ENCODE measurements around the gene ACOT9. TPM values are rescaled to one million over a fixed set of nuclear protein-coding genes. Genes with fewer than 3 reads are reported as not detected.

The ACOT9 gene
- total RNA-seq, 1 experiment from 2014 or later: 72.3 TPM

DNA sequence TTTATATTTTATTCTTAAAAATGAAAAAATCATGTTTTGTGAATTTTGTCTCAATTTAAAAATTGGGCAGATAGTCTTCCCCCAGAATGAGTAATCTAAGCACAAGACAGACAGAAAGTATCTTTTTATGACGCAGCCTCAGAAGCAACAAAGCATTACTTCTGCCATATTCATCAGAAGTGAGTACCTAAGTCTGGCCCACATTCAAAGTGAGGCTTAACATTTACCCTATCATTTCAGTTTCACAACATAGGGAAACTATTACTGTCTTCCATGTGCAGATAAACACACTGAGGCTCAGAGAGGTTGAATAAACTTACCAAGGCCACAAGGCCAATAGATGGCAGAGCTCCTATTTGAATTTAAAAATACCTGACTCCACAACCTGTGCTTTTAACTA is 80.2 kb downstream of the ACOT9 start:
- no peak overlapping the region for H2AK5ac ChIP-seq (ENCODE audit: insufficient read length, low read length)
- no peak overlapping the region for H2BK120ac ChIP-seq (ENCODE audit: low read depth, low read length, poor library complexity, severe bottlenecking)
- no peaks in the 10 kb centered on the region; the same call in 1 of the 2 replicates for H3K79me2 ChIP-seq (ENCODE audit: insufficient read depth, low read length)
- Mint-ChIP-seq H3K36me3 (ENCODE audit: insufficient read depth in 1 of 3, low read depth in 3 of 3) (peaks cover 0 to 8% (median 4%) of the 10 kb centered on the region in 3 experiments; a peak in 3 of 7 replicates), H3K27me3 (ENCODE audit: low read depth) (peaks cover 3% of the 10 kb centered on the region), H3K27ac (no peak overlapping the region), H3K9me3 (no peaks in the 10 kb centered on the region), H3K4me1 (peaks cover 43 to 45% of the 10 kb centered on the region in 2 experiments), H3K4me3 (no peak overlapping the region)
- H3K56ac ChIP-seq (ENCODE audit: insufficient read length, low read depth, low read length): no peak overlapping the region
- H4K20me1 ChIP-seq (ENCODE audit: control insufficient read depth, insufficient read depth, insufficient read length): no peaks in the 10 kb centered on the region
- H3K9ac ChIP-seq (ENCODE audit: extremely low read depth, insufficient read length, low read length): no peak overlapping the region
- no peaks in the 10 kb centered on the region for H3K9me3 ChIP-seq (ENCODE audit: control insufficient read depth, low read depth, low read length)
- H4K91ac ChIP-seq (ENCODE audit: insufficient read length, low read depth, low read length): no peak overlapping the region
- no peaks in the 10 kb centered on the region for H3K79me1 ChIP-seq (ENCODE audit: insufficient read depth, low read depth, low read length, poor library complexity, severe bottlenecking)
- peaks cover 3% of the 10 kb centered on the region; the same call in 1 of the 2 replicates for H3K4me1 ChIP-seq (ENCODE audit: insufficient read depth, low read length)
- TF ChIP-seq, protein P1, sequence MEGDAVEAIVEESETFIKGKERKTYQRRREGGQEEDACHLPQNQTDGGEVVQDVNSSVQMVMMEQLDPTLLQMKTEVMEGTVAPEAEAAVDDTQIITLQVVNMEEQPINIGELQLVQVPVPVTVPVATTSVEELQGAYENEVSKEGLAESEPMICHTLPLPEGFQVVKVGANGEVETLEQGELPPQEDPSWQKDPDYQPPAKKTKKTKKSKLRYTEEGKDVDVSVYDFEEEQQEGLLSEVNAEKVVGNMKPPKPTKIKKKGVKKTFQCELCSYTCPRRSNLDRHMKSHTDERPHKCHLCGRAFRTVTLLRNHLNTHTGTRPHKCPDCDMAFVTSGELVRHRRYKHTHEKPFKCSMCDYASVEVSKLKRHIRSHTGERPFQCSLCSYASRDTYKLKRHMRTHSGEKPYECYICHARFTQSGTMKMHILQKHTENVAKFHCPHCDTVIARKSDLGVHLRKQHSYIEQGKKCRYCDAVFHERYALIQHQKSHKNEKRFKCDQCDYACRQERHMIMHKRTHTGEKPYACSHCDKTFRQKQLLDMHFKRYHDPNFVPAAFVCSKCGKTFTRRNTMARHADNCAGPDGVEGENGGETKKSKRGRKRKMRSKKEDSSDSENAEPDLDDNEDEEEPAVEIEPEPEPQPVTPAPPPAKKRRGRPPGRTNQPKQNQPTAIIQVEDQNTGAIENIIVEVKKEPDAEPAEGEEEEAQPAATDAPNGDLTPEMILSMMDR (conservative IDR thresholded peaks at IDR 0.05): no peak
- no peak overlapping the region for H3K23ac ChIP-seq (ENCODE audit: insufficient read length, low read depth, low read length)
- H2BK5ac ChIP-seq (ENCODE audit: insufficient read length, low read length): no peak overlapping the region
- H4K8ac ChIP-seq (replicated peaks; ENCODE audit: insufficient read length, low read depth, low read length): no peak overlapping the region
- H3K4me2 ChIP-seq (ENCODE audit: insufficient read depth, insufficient read length, low read length): no peak overlapping the region
- H2BK12ac ChIP-seq (ENCODE audit: insufficient read length, low read depth, low read length): no peak overlapping the region
- H2BK20ac ChIP-seq (ENCODE audit: low read depth, low read length, poor library complexity, severe bottlenecking): no peak overlapping the region
- no peak overlapping the region for H2AFZ ChIP-seq (ENCODE audit: low read length)
- H3T11ph ChIP-seq (ENCODE audit: low read length): no peak overlapping the region
- H2BK15ac ChIP-seq (ENCODE audit: low read depth, low read length): no peak overlapping the region
- H3K18ac ChIP-seq (ENCODE audit: insufficient read length, low read depth, low read length): no peak overlapping the region
- no peak overlapping the region for H3K27ac ChIP-seq (ENCODE audit: insufficient read length, low read depth, low read length)
- no peak for DNase-seq
- H3K23me2 ChIP-seq (ENCODE audit: insufficient read length, low read depth, low read length, poor library complexity, severe bottlenecking): peaks cover 3% of the 10 kb centered on the region
- H3K14ac ChIP-seq (ENCODE audit: insufficient read depth, low read length): no peak overlapping the region
- no peak overlapping the region for H3K4ac ChIP-seq (ENCODE audit: low read depth, low read length)
- no CpG with 5 or more reads among the region's 1 CpG for WGBS (ENCODE audit: extremely low coverage, insufficient read length, low lambda C conversion rate)
- H3K27me3 ChIP-seq (ENCODE audit: insufficient read depth, low read length): no peaks in the 10 kb centered on the region
- H4K5ac ChIP-seq (ENCODE audit: insufficient read length, low read depth, low read length): no peak overlapping the region

All from H9 (cell line).